ENCODE data around the gene CTPS1. TPM values are rescaled to one million over a fixed set of nuclear protein-coding genes. Genes with fewer than 3 reads are reported as not detected.

Gene CTPS1
- total and polyA plus RNA-seq, 2 of the 13 experiments (the other 11 are each of a cell fraction or from before 2014, with no cell fraction given) = 9.6 to 42.8 TPM

GRCh38 chr1:40988280-40988679 is 8.8 kb downstream of the CTPS1 start (continued):
- TF ChIP-seq MLXIP (CRISPR knock-in tag; IDR thresholded peaks at IDR 0.05; ENCODE audit: borderline replicate concordance) (no peak), ZNF766 (CRISPR knock-in tag; IDR thresholded peaks at IDR 0.05; ENCODE audit: borderline replicate concordance) (no peak), ZNF83 (CRISPR knock-in tag; IDR thresholded peaks at IDR 0.05; ENCODE audit: borderline replicate concordance) (no peak), MBD4 (IDR thresholded peaks at IDR 0.05; ENCODE audit: borderline replicate concordance, low read length) (no peak), SAFB2 (CRISPR knock-in tag; IDR thresholded peaks at IDR 0.05; ENCODE audit: borderline replicate concordance, low read depth) (no peak), GATAD2A (CRISPR knock-in tag; IDR thresholded peaks at IDR 0.05) (peak; percentile 49; the same call in 1 of the 2 replicates), BCL6 (CRISPR knock-in tag; IDR thresholded peaks at IDR 0.05) (peak; percentile 75), HMGXB4 (CRISPR knock-in tag; IDR thresholded peaks at IDR 0.05; ENCODE audit: borderline replicate concordance in 1 of 2, low read depth in 1 of 2) (no peak), ZNF770 (CRISPR knock-in tag; IDR thresholded peaks at IDR 0.05) (no peak), ZNF3 (CRISPR knock-in tag; IDR thresholded peaks at IDR 0.05) (no peak), POLR2AphosphoS2 (IDR thresholded peaks at IDR 0.05; ENCODE audit: low read depth, low read length) (no peak), KAT7 (CRISPR knock-in tag; IDR thresholded peaks at IDR 0.05; ENCODE audit: borderline replicate concordance) (no peak), SOX6 (IDR thresholded peaks at IDR 0.05) (no peak), SOX6 (CRISPR knock-in tag; IDR thresholded peaks at IDR 0.05) (peak; percentile 63; the same call in 1 of the 2 replicates)
